Gastrocnemius medialis (tissue), 4 donors: ENCODE data around the gene NLGN3. TPM values are rescaled to one million over a fixed set of nuclear protein-coding genes. Genes with fewer than 3 reads are reported as not detected.

ENCODE experiments used
- ATAC-seq, 2 donors: fragments of 150-250 bp; one replicate each; pipeline ENCODE4 v1.9.1; 2016
- DNase-seq, 2 donors: peaks; one replicate each; pipeline ENCODE4 v3.0.0-alpha.2; 2019
- H3K27ac ChIP-seq, 4 donors: fragments of 200-600 bp; sonication (generic); 1 replicate in 1 of 4; 2 replicates in 3 of 4; pipeline ENCODE4 v1.5.1; 2016 to 2018; ENCODE audit warnings: mild to moderate bottlenecking in 2 of 4, moderate library complexity in 1 of 4
- H3K27me3 ChIP-seq, 3 donors: fragments of 200-600 bp; sonication (generic) in 2 of 3; 1 replicate in 1 of 3; 2 replicates in 2 of 3; pipeline versions ENCODE4 v1.5.1 to v1.6.0; 2016 to 2019; ENCODE audit warnings: mild to moderate bottlenecking in 1 of 3, moderate library complexity in 1 of 3
- H3K36me3 ChIP-seq, 2 donors: fragments of 200-600 bp; sonication (generic) in 1 of 2; one replicate each; pipeline ENCODE4 v1.5.1; 2017 to 2018
- H3K4me1 ChIP-seq, 2 donors: fragments of 200-600 bp; sonication (generic) in 1 of 2; one replicate each; pipeline ENCODE4 v1.5.1; 2016 to 2017; ENCODE audit warnings: mild to moderate bottlenecking in 2 of 2
- H3K4me3 ChIP-seq, 4 donors: fragments of 200-600 bp; sonication (generic) in 3 of 4; 1 replicate in 1 of 4; 2 replicates in 3 of 4; pipeline ENCODE4 v1.5.1; 2016 to 2019; ENCODE audit warnings: mild to moderate bottlenecking in 2 of 4
- H3K9me3 ChIP-seq, 3 donors: fragments of 200-600 bp; sonication (generic) in 2 of 3; 1 replicate in 1 of 3; 2 replicates in 2 of 3; pipeline ENCODE4 v1.5.1; 2016 to 2019
- POLR2A ChIP-seq, 2 donors: fragments of 450-650 bp; IDR thresholded peaks; one replicate each; pipeline ENCODE4 v1.6.1; 2017; ENCODE audit warnings: antibody characterized with exemption in 2 of 2, mild to moderate bottlenecking in 2 of 2, moderate library complexity in 2 of 2
- in situ Hi-C, 4 donors: fragments of 200-750 bp; cut with MboI; loops; one replicate each; pipeline versions ENCODE4 v1.15.0 to v1.8.0; 2017; ENCODE audit warnings: low sequenced_read_pairs in 4 of 4
- intact Hi-C: fragments of 100-400 bp; cut with DNase I; formaldehyde crosslinking; loops from one replicate; pipeline ENCODE4 v1.15.1; 2023; ENCODE audit warnings: low total_unique reads
- total RNA-seq, 4 donors: library from RNA; depleted of rRNA; stranded (reverse); fragments of >200 nt; gene quantifications; one replicate each; pipeline versions ENCODE4 v1.1.0 to v1.2.3, GENCODE V29; 2016
- TF ChIP-seq, protein P1 (sequence below), 5 experiments: fragments of 450-650 bp in 3 of 5; fragments of 200-600 bp in 2 of 5; sonication (generic) in 2 of 5; IDR thresholded peaks in 4 of 5; conservative IDR thresholded peaks in 1 of 5; 1 replicate in 4 of 5; 2 replicates in 1 of 5; pipeline ENCODE4 v1.5.1; 2016 to 2019; ENCODE audit warnings: antibody characterized with exemption in 5 of 5, mild to moderate bottlenecking in 3 of 5, moderate library complexity in 3 of 5

The NLGN3 gene
- total RNA-seq, 4 donors from 2014 or later, result 0.31 to 0.39 (median 0.31) TPM; not detected in 1

DNA sequence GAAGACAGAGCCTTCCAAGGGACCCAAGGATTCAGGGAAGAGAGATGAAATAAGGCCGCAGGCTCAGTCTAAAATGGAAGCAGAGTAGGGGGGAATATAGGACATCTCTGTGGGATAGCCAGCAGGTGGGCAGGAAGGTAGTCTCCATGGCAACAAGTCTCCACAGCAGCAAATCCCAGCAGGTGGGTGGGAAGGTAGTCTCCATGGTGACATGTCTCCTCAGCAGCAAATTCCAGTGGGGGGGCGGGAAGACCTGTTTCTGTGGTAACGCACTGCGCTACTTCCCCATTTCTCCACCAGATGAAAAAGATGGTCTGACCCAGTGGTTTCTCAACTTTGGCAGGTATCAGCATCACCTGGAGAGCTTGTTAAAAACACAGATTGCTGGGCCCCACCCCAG lies 18.3 kb downstream of the NLGN3 start:
- DNase-seq (no peak), ATAC-seq (no peak)
- intact Hi-C loops (no loop called here), in situ Hi-C loops (loop anchor here in 1 of 4 donors (25.0 kb wide), 1 partner anchor 176 kb away; no protein-coding TSS in a partner anchor)
- TF ChIP-seq, protein P1, sequence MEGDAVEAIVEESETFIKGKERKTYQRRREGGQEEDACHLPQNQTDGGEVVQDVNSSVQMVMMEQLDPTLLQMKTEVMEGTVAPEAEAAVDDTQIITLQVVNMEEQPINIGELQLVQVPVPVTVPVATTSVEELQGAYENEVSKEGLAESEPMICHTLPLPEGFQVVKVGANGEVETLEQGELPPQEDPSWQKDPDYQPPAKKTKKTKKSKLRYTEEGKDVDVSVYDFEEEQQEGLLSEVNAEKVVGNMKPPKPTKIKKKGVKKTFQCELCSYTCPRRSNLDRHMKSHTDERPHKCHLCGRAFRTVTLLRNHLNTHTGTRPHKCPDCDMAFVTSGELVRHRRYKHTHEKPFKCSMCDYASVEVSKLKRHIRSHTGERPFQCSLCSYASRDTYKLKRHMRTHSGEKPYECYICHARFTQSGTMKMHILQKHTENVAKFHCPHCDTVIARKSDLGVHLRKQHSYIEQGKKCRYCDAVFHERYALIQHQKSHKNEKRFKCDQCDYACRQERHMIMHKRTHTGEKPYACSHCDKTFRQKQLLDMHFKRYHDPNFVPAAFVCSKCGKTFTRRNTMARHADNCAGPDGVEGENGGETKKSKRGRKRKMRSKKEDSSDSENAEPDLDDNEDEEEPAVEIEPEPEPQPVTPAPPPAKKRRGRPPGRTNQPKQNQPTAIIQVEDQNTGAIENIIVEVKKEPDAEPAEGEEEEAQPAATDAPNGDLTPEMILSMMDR (IDR thresholded peaks at IDR 0.05 in 4 of 5, conservative IDR thresholded peaks at IDR 0.05 in 1 of 5), result no peak
- TF ChIP-seq POLR2A (IDR thresholded peaks at IDR 0.05), result no peak
- H3K9me3 ChIP-seq, result no peaks in the 10 kb centered on the region
- H3K4me1 ChIP-seq, result no peaks in the 10 kb centered on the region
- no peaks in the 10 kb centered on the region for H3K36me3 ChIP-seq
- H3K4me3 ChIP-seq, result no peak overlapping the region
- no peak overlapping the region for H3K27ac ChIP-seq
- H3K27me3 ChIP-seq, result no peaks in the 10 kb centered on the region

DNA sequence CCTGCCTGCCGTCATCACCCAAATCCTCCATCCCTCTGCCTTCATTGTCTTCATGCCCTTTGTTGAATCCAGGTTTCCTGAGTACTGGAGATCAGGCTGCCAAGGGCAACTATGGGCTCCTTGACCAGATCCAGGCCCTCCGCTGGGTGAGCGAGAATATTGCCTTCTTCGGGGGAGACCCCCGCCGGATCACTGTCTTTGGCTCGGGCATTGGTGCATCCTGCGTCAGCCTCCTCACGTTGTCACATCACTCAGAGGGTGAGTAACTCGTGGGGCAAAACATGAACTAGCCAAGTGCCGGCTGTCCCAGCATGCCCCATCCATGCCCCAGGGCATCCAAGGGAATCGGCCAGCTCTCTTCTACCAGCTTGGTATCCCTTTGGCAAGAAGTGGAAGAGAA lies 19.4 kb downstream of the NLGN3 start:
- TF ChIP-seq, protein P1 (IDR thresholded peaks at IDR 0.05 in 4 of 5, conservative IDR thresholded peaks at IDR 0.05 in 1 of 5), result no peak
- TF ChIP-seq POLR2A (IDR thresholded peaks at IDR 0.05), result no peak
- in situ Hi-C loops (loop anchor here in 1 of 4 donors (25.0 kb wide), 1 partner anchor 177 kb away; no protein-coding TSS in a partner anchor), intact Hi-C loops (no loop called here)

DNA sequence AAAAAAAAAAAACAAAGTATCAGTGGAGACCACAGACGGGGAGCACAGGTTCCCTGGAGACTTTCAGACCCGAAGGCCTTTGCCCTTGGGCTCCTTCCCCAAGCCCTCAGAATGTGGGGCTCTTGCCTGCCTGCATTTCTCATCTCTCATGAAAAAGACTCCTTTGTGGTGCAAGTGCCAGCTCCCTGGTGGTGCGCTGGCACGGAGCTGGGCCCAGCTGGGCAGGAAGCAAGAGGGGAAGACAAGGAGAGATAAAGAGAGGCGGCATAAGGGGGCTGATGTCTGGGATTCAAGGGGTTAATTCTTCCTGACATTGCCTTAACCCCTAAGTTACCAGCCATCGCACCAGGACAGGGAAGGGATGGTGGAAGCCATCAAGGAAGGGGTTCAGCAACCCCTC lies 21.8 kb downstream of the NLGN3 start:
- Histone ChIP-seq H3K4me3 (no peak overlapping the region), H3K4me1 (no peaks in the 10 kb centered on the region), H3K27ac (no peak overlapping the region), H3K27me3 (no peaks in the 10 kb centered on the region), H3K9me3 (no peaks in the 10 kb centered on the region), H3K36me3 (no peaks in the 10 kb centered on the region)
- in situ Hi-C loops (loop anchor here in 1 of 4 donors (25.0 kb wide), 1 partner anchor 179 kb away; no protein-coding TSS in a partner anchor), intact Hi-C loops (no loop called here)
- DNase-seq (no peak), ATAC-seq (no peak)
- TF ChIP-seq POLR2A (IDR thresholded peaks at IDR 0.05), result no peak
- TF ChIP-seq, protein P1 (IDR thresholded peaks at IDR 0.05 in 4 of 5, conservative IDR thresholded peaks at IDR 0.05 in 1 of 5), result no peak

More for the DNA sequence above, 19.4 kb downstream of the NLGN3 start:
- H3K36me3 ChIP-seq, result no peaks in the 10 kb centered on the region
- no peaks in the 10 kb centered on the region for H3K27me3 ChIP-seq
- H3K4me1 ChIP-seq, result no peaks in the 10 kb centered on the region
- ATAC-seq (no peak), DNase-seq (no peak)
- no peak overlapping the region for H3K27ac ChIP-seq
- no peaks in the 10 kb centered on the region for H3K9me3 ChIP-seq
- H3K4me3 ChIP-seq, result no peak overlapping the region

DNA sequence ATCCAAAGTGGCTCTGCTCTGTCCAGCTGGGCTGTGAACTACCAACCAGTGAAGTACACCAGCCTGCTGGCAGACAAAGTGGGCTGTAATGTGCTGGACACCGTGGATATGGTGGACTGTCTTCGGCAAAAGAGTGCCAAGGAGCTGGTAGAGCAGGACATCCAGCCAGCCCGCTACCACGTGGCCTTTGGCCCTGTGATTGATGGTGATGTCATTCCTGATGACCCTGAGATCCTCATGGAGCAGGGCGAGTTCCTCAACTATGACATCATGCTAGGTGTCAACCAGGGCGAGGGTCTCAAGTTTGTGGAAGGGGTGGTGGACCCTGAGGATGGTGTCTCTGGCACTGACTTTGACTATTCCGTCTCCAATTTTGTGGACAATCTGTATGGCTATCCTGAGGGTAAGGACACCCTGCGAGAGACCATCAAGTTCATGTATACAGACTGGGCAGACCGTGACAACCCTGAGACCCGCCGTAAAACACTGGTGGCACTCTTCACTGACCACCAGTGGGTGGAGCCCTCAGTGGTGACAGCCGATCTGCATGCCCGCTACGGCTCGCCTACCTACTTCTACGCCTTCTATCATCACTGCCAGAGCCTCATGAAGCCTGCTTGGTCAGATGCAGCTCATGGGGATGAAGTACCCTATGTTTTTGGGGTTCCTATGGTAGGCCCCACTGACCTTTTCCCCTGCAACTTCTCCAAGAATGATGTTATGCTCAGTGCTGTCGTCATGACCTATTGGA lies 22.6 kb downstream of the NLGN3 start:
- in situ Hi-C loops (loop anchor here in 1 of 4 donors (25.0 kb wide), 1 partner anchor 180 kb away; no protein-coding TSS in a partner anchor), intact Hi-C loops (no loop called here)
- H3K4me1 ChIP-seq, result no peaks in the 10 kb centered on the region

More for the DNA sequence above, 22.6 kb downstream of the NLGN3 start:
- Histone ChIP-seq H3K27ac (no peak overlapping the region), H3K36me3 (no peaks in the 10 kb centered on the region), H3K27me3 (no peaks in the 10 kb centered on the region), H3K9me3 (no peaks in the 10 kb centered on the region), H3K4me3 (no peak overlapping the region)
- no peak for ATAC-seq
- no peak for DNase-seq
- TF ChIP-seq, protein P1 (IDR thresholded peaks at IDR 0.05 in 4 of 5, conservative IDR thresholded peaks at IDR 0.05 in 1 of 5), result no peak
- TF ChIP-seq POLR2A (IDR thresholded peaks at IDR 0.05), result no peak
